GM12874 (cell line): ENCODE results near the gene LIN37.

Source experiments
- TF ChIP-seq, protein P1 (sequence below): IDR thresholded peaks from 2 replicates; pipeline ENCODE4 v1.5.1; 2011; ENCODE audit warnings: low read depth, mild to moderate bottlenecking, control low read depth, low read length, moderate library complexity; ENCODE audit not compliant: insufficient read depth

LIN37 gene

DNA sequence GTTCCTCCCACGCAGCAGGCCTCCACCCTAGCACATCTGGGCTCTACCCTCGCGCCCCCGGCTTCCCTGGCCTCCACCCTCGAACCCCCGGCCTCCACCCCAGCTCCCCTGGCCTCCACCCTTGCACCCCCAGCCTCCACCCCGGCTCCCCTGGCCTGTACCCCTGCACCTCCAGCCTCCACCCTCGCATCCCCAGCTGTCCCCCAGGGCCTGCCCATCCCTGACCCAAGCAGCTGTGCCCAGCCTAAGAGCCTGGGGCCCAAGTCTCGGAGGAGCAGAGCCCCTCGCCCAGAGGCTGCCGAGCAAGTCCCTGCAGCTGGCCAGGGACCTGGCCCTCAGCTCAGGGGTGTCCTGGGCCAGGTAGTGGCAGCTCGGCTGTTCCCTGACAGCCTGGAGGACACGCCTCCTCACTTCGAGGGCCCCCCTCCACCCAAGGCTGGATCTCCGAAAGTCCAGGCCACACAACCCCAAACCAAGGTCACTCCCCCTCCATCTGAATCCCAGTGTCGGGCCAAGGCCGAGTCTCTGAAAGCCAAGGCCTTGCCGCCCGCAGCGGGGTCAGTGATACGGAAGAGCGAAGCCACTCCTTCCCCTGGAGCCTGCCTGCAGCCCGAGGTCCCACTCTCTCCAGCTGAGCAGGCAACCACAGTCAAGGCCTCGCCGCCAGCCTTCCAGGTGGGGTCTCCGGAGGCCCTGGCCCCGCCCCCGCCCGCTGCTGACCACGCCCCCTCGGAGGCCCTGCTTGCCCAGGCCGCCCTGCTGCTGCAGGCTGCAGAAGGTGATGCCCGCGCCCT, 19.1 kb downstream of the LIN37 start:
- TF ChIP-seq, protein P1, sequence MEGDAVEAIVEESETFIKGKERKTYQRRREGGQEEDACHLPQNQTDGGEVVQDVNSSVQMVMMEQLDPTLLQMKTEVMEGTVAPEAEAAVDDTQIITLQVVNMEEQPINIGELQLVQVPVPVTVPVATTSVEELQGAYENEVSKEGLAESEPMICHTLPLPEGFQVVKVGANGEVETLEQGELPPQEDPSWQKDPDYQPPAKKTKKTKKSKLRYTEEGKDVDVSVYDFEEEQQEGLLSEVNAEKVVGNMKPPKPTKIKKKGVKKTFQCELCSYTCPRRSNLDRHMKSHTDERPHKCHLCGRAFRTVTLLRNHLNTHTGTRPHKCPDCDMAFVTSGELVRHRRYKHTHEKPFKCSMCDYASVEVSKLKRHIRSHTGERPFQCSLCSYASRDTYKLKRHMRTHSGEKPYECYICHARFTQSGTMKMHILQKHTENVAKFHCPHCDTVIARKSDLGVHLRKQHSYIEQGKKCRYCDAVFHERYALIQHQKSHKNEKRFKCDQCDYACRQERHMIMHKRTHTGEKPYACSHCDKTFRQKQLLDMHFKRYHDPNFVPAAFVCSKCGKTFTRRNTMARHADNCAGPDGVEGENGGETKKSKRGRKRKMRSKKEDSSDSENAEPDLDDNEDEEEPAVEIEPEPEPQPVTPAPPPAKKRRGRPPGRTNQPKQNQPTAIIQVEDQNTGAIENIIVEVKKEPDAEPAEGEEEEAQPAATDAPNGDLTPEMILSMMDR: no peak

DNA sequence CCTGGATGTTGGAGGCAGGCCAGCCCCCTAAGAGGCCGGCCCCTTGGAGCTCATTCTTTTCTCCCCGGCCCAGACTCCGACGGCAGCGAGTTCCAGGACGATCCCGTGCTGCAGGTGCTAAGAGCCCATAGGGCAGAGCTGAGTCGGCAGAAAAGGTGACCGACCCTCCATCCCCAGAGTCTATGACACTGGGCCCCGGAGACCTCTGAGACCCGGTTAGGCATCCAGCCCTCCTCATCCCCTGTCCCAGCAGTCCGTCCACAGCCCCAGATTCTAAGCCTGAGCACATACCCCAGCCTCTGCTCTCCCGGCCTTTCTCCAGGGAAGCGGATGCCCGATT, 19.7 kb downstream of the LIN37 start:
- TF ChIP-seq, protein P1: no peak

DNA sequence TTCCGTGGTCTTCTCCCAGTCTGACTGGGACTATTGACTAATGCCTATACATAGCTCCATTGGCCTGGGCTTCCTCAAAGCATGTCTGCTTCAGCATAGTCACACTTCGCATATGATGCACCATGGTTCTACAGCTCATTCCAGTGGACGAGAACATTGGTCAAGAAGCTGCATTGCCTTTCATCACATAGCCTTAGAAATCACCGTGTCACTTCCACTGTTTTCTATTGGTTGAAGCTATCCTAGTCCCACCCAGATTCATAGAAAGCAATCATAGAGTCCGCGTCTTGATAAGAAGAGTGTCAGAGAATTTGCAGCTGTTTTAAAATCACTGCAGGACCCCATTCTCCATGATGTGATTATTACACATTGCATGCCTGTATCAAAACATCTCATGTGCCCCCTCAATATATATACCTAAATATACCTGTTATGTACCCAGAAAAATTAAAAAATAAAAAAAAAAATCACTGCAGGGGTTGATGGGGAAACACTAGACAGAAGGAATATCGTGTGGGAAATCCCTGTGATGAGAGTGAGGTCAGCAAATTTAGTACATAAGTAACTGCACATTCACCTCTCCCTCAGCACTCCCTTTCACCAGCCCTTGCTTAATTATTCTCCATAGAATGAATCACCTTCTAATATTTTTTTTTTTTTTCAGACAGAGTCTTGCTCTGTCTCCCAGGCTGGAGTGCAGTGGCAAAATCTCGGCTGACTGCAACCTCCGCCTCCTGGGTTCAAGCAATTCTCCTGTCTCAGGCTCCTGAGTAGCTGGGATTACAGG, 24.8 kb downstream of the LIN37 start:
- TF ChIP-seq, protein P1: no peak

DNA sequence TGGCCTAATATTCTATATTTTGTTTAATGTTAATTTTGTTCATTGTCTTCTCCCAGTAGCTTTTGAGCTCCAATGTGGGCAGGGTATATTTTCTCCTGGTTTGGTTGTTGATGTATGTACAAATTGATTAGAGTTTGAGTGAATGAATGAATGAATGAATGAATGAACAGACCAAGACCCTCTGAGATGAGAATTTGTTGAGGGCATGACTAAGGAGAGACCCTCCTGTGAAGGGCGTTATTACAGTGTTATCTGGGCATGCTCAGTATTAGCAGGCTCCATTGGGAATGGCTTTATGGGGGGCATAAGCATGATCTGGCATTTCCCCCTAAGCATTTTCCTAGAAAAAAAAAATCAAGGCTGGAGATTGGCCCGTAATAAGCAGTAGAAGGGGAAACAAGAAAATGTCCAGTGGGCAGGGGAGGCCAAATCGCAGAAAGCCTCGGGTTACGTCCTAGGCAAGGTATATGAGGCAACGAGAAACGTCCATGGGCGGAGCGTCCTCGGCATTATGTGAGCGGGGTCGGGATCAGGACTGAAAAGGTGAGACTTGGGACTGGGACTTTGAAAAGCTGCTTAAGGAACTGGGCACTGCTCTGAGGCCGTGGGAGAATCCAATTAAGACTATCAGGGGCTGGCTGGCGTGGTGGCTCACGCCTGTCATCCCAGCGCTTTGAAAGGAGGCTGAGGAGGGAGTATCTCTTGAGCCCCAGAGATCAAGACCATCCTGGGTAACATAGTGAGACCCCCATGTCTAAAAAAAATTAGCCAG, 26.1 kb downstream of the LIN37 start:
- TF ChIP-seq, protein P1: no peak

DNA sequence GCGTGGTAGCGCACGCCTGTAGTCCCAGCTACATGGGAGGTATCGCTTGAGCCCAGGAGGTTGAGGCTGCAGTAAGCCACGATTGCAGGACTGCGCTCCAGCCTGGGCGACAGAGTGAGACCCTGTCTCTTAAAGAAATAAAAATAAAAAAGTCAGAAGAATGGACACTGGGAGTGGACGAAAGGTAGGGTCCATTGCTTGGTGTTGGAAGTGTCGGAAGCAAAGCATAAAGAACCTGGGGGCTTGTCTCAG, 26.6 kb downstream of the LIN37 start:
- TF ChIP-seq, protein P1: no peak

DNA sequence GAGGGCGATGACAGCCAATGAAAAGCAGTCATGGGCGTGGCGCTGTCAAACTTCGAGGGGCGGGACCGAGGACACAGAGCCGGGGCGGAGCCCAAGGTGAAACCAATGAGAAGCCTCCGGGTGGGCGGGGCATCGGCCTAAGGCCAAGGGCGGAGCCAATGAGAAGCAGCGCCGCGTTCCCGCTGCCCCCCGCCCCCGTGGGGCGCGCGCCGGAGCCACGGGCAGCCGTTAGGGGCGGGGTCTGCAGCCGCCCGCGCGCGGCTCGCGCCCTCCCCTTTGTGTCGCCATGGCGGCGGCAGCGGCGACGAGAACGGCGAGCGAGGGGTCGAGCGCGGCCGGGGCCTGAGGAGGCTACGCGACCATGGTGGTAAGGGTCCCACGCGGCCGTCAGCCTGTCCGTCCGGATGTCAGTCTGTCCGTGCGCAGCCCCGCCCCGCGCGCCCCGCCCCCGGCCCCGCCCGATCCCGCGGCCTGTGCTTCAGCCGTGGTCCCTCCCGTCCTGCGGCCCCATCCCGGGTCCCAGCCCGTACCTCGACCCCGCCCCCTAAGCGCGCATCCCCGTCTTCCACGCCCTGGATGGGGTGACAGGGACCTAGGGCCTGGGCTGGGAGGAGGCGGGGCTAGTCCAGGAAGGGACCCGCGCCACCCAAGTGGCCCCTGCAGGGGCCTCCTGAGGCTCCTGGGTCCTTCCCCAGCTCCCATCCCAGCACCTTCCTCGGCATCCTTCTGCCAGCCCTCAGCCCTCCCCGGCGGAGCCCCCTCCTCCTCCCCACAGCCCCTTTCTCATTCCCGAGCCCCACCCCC, 27.1 kb downstream of the LIN37 start, which contains the start of gene ARHGAP33:
Gene ARHGAP33 (plus strand): TSS at position 267 of the 804 bp plus-strand sequence. CDS start 95 bp downstream, at position 362.
- TF ChIP-seq, protein P1: no peak
